Measurements from ENCODE around the gene PON1.

PON1 gene

DNA sequence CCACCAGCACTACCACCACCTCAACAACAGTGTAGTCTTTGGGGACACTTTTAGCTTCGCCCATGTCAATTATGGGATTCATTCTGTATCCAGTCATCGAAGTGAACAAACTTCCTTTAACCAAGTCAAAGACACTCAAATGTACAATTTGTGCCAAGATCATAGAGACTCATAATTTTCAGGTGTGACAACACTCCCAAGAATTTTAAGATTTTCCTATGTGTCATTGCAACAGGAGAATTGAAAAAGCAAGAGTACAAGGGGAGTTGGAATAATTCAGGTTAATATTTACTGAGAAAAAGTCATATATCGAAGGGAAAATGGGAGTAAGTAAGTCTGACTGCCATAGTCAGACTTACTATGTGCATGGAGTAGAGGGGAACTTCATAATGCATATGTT is 26.2 kb downstream of the PON1 start:
- Histone ChIP-seq H3K79me2 (no peaks in the 10 kb centered on the region), H3K27ac (no peak overlapping the region), H3K9me3 (ENCODE audit: control insufficient read depth, low read length) (no peaks in the 10 kb centered on the region), H3K9ac (no peak overlapping the region), H3K4me3 (ENCODE audit: low read depth, low read length) (no peak overlapping the region), H2AFZ (no peak overlapping the region), H3K4me2 (ENCODE audit: low read length) (no peak overlapping the region), H3K27me3 (ENCODE audit: control insufficient read depth, insufficient read depth, low read length) (no peaks in the 10 kb centered on the region), H3K4me1 (no peaks in the 10 kb centered on the region), H3K36me3 (ENCODE audit: control insufficient read depth, insufficient read depth, low read length) (no peaks in the 10 kb centered on the region)
- TF ChIP-seq, protein P1, sequence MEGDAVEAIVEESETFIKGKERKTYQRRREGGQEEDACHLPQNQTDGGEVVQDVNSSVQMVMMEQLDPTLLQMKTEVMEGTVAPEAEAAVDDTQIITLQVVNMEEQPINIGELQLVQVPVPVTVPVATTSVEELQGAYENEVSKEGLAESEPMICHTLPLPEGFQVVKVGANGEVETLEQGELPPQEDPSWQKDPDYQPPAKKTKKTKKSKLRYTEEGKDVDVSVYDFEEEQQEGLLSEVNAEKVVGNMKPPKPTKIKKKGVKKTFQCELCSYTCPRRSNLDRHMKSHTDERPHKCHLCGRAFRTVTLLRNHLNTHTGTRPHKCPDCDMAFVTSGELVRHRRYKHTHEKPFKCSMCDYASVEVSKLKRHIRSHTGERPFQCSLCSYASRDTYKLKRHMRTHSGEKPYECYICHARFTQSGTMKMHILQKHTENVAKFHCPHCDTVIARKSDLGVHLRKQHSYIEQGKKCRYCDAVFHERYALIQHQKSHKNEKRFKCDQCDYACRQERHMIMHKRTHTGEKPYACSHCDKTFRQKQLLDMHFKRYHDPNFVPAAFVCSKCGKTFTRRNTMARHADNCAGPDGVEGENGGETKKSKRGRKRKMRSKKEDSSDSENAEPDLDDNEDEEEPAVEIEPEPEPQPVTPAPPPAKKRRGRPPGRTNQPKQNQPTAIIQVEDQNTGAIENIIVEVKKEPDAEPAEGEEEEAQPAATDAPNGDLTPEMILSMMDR (IDR thresholded peaks at IDR 0.05), result no peak

DNA sequence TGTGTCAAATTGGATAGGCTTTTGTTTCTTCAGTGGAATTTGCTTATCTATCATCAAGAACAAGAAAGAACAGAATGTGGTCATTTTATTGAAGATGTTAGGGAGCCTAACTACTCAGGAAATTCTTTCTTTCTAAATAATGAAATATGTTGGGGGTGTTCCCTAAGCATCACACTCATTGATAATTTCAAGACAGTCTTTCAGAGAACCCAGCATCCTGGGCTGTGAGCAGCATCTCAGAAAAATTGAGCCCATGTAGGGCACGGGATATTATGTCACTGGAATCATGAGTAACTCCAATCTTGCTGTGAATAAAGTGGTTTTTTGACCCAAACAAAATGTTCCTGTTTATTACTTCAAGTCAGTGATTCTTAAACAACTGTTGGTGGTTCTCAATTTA is 27.3 kb downstream of the PON1 start:
- Histone ChIP-seq H3K4me1 (no peaks in the 10 kb centered on the region), H2AFZ (no peak overlapping the region), H3K36me3 (ENCODE audit: control insufficient read depth, insufficient read depth, low read length) (no peaks in the 10 kb centered on the region), H3K4me2 (ENCODE audit: low read length) (no peak overlapping the region), H3K4me3 (ENCODE audit: low read depth, low read length) (no peak overlapping the region), H3K9ac (no peak overlapping the region), H3K27ac (no peak overlapping the region), H3K27me3 (ENCODE audit: control insufficient read depth, insufficient read depth, low read length) (no peaks in the 10 kb centered on the region), H3K79me2 (no peaks in the 10 kb centered on the region), H3K9me3 (ENCODE audit: control insufficient read depth, low read length) (no peaks in the 10 kb centered on the region)
- TF ChIP-seq, protein P1 (IDR thresholded peaks at IDR 0.05), result no peak

DNA sequence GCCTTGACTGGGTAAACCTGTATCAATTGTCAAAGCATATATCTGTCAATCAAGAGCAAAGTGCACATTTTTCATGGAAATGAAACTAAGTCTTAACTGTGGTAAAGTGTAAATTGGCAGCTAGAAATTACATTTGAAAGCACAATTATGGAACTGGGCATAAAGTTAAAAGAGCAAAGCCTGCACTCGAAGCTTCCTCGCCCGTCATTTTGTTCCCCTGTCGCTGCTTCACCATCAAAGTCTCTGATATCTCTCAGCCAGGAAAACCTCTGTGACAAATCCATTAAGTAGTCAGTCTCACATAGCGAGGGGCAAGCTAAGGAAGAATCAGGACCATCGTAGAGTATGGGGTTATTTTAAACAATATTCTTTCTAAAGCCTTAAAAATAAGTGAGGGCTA is 27.9 kb downstream of the PON1 start:
- Histone ChIP-seq H3K4me2 (ENCODE audit: low read length) (no peak overlapping the region), H3K9ac (no peak overlapping the region)

DNA sequence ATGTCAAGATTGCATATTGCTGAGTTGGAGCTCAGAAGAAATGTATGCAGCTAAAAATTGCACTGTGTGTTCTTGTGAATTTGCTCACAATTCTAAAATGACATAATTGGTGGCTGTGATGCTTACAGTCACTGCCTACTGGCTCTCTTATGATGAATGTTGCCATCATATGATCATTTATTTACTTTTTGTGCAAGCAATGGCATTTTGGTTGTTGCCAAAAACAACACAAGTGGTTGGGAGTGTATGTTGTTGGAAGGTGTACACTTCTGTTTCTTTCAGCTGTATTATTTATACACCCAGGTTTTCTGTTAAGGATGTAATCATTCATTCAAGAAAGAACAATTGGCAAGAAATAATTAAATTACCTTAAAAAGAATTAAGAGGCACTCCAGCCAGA is 28.9 kb downstream of the PON1 start:
- H3K36me3 ChIP-seq (ENCODE audit: control insufficient read depth, insufficient read depth, low read length), result no peaks in the 10 kb centered on the region
- no peak overlapping the region for H2AFZ ChIP-seq
- no peaks in the 10 kb centered on the region for H3K4me1 ChIP-seq
- TF ChIP-seq, protein P1 (IDR thresholded peaks at IDR 0.05), result no peak
- no peak overlapping the region for H3K4me3 ChIP-seq (ENCODE audit: low read depth, low read length)
- H3K27me3 ChIP-seq (ENCODE audit: control insufficient read depth, insufficient read depth, low read length), result no peaks in the 10 kb centered on the region
- no peak overlapping the region for H3K4me2 ChIP-seq (ENCODE audit: low read length)
- H3K79me2 ChIP-seq, result no peaks in the 10 kb centered on the region
- no peaks in the 10 kb centered on the region for H3K9me3 ChIP-seq (ENCODE audit: control insufficient read depth, low read length)
- no peak overlapping the region for H3K27ac ChIP-seq
- H3K9ac ChIP-seq, result no peak overlapping the region

More for the DNA sequence above, 27.9 kb downstream of the PON1 start:
- Histone ChIP-seq H3K79me2 (no peaks in the 10 kb centered on the region), H3K4me1 (no peaks in the 10 kb centered on the region), H3K27me3 (ENCODE audit: control insufficient read depth, insufficient read depth, low read length) (no peaks in the 10 kb centered on the region), H3K36me3 (ENCODE audit: control insufficient read depth, insufficient read depth, low read length) (no peaks in the 10 kb centered on the region), H3K9me3 (ENCODE audit: control insufficient read depth, low read length) (no peaks in the 10 kb centered on the region), H3K4me3 (ENCODE audit: low read depth, low read length) (no peak overlapping the region), H2AFZ (no peak overlapping the region), H3K27ac (no peak overlapping the region)
- TF ChIP-seq, protein P1 (IDR thresholded peaks at IDR 0.05), result no peak

DNA sequence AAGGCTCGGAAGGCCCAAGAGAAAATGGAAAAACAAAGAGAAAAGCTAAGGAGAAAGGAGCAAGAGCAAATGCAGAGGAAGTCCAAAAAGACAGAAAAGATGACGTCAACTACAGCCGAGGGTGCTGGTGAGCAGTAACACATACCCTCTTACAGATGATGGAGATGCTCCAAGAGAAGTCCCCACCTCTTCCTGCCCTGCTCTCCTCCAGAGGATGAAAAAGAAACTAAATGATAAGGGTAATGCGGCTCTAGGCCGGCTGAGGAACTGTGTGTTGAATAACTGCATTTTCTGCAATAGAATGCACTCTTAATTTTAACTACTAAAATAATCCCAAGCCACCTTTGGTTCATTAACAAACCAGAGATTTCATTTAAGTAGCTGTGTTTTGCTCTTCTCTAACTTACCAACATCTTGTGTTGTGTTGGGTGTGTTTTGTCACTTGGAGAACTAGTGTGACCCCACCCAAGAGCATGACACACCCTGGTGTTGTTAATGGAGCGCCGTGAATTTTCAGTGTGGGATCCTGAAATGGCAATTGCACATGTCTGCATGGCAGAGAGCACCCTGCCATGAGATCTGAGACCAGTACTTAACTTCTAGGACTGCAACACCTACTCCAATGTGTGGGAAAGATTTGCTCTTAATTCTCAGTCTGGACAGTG is 34.0 kb downstream of the PON1 start:
- Histone ChIP-seq H3K4me1 (no peaks in the 10 kb centered on the region), H3K27me3 (ENCODE audit: control insufficient read depth, insufficient read depth, low read length) (no peaks in the 10 kb centered on the region), H2AFZ (no peak overlapping the region), H3K9ac (no peak overlapping the region), H3K36me3 (ENCODE audit: control insufficient read depth, insufficient read depth, low read length) (no peaks in the 10 kb centered on the region), H3K9me3 (ENCODE audit: control insufficient read depth, low read length) (no peaks in the 10 kb centered on the region), H3K4me2 (ENCODE audit: low read length) (no peak overlapping the region), H3K79me2 (no peaks in the 10 kb centered on the region), H3K27ac (no peak overlapping the region), H3K4me3 (ENCODE audit: low read depth, low read length) (no peak overlapping the region)
- TF ChIP-seq, protein P1 (IDR thresholded peaks at IDR 0.05), result no peak

All from parathyroid adenoma (tissue), 2 donors.